ENCODE results near the gene FGF19. TPM values are rescaled to one million over a fixed set of nuclear protein-coding genes. Genes with fewer than 3 reads are reported as not detected.
"Not testable (repeated sequence)": the region's sequence is repeated elsewhere in the genome, so short reads cannot be mapped to it uniquely, and the experiment has no call there.

FGF19 gene
- total RNA-seq, 2 donors from 2014 or later: not detected

DNA sequence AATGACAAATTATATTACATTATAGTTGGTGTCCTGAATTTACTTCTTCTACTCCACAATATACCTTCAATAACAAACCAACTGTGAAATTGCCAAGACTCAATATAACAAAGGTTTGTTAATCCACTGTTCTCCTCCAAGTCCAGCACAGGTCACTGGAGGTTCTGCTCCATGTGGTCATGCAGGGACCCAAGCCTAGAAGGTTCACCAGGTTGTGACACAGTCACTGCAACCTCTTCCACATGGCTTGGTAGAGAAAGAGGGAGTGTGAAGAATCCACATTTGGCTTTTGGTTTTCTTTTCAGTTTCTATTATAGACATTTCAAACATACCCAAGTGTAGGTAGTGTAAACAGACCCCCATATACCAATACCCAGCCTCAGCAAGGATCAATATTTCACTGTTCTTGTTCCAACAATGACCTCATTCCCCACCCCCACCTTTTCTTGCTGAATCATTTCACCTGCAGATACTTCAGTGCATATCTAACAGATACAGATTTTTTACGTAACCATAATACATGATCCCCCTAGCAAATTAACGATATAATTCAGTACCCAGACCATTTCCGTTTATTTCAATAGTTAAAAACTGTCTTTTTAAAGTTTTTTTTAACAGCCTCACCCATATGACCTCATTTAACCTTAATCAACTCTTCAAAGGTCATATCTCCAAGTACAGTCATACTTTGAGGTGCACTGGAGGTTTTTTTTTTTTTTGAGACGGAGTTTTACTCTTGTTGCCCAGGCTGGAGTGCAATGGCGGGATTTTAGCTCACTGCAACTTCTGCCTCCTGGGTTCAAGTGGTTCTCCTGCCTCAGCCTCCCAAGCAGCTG lies 14.1 kb downstream of the FGF19 start:
- 56 to 63% methylated on average over 5 of the region's 5 CpGs for WGBS, 2 donors
- H3K4me3 ChIP-seq: no peak overlapping the region
- intact Hi-C loops (cut with DNase I): loop anchor here (10.0 kb wide), 1 partner anchor 495 kb away; no protein-coding TSS in a partner anchor
- H3K4me1 ChIP-seq: peaks cover 14% of the 10 kb centered on the region
- no peaks in the 10 kb centered on the region for H3K27me3 ChIP-seq
- no peaks in the 10 kb centered on the region for H3K9me3 ChIP-seq
- H3K36me3 ChIP-seq (replicated peaks in 1 of 2; ENCODE audit: insufficient read depth in 1 of 2, low read depth in 2 of 2): no peaks in the 10 kb centered on the region
- DNase-seq (no peak), ATAC-seq (no peak)
- no peak overlapping the region for H3K27ac ChIP-seq
- no peak for TF ChIP-seq POLR2A (IDR thresholded peaks at IDR 0.05)
- TF ChIP-seq, protein P1, sequence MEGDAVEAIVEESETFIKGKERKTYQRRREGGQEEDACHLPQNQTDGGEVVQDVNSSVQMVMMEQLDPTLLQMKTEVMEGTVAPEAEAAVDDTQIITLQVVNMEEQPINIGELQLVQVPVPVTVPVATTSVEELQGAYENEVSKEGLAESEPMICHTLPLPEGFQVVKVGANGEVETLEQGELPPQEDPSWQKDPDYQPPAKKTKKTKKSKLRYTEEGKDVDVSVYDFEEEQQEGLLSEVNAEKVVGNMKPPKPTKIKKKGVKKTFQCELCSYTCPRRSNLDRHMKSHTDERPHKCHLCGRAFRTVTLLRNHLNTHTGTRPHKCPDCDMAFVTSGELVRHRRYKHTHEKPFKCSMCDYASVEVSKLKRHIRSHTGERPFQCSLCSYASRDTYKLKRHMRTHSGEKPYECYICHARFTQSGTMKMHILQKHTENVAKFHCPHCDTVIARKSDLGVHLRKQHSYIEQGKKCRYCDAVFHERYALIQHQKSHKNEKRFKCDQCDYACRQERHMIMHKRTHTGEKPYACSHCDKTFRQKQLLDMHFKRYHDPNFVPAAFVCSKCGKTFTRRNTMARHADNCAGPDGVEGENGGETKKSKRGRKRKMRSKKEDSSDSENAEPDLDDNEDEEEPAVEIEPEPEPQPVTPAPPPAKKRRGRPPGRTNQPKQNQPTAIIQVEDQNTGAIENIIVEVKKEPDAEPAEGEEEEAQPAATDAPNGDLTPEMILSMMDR (IDR thresholded peaks at IDR 0.05): no peak

DNA sequence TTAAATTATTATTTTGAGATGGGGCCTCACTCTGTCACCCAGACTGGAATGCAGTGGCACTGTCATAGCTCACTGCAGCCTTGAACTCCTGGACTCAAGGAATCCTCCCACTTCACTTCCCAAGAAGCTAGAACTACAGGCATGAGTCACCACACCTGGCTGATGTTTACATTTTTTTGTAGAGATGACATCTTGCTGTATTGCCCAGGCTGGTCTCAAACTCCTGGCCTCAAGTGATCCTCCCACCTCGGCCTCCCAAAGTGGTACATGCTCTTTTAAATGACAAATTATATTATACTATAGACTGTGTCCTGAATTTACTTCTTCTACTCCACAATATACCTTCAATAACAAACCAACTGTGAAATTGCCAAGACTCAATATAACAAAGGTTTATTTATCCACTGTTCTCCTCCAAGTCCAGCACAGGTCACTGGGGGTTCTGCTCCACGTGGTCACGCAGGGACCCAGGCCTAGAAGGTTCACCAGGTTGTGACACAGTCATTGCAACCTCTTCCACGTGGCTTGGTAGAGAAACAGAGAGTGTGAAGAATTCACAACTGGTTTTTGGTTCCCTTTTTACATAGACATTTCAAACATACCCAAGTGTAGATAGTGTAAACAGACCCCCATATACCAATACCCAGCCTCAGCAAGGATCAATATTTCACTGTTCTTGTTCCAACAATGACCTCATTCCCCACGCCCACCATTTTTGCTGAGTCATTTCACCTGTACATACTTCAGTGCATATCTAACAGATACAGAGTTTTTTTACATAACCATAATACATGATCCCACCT lies 15.7 kb downstream of the FGF19 start:
- H3K36me3 ChIP-seq (replicated peaks in 1 of 2; ENCODE audit: insufficient read depth in 1 of 2, low read depth in 2 of 2); intact Hi-C loops (cut with DNase I); H3K27ac ChIP-seq; H3K27me3 ChIP-seq; H3K4me3 ChIP-seq; H3K9me3 ChIP-seq: not testable (repeated sequence)
- H3K4me1 ChIP-seq: peaks cover 14% of the 10 kb centered on the region
- DNase-seq: peak; percentile 44 to 61 (median 54)
- WGBS, 2 donors: 48 to 49% methylated on average over 5 of the region's 5 CpGs
- ATAC-seq: peak; percentile 70

DNA sequence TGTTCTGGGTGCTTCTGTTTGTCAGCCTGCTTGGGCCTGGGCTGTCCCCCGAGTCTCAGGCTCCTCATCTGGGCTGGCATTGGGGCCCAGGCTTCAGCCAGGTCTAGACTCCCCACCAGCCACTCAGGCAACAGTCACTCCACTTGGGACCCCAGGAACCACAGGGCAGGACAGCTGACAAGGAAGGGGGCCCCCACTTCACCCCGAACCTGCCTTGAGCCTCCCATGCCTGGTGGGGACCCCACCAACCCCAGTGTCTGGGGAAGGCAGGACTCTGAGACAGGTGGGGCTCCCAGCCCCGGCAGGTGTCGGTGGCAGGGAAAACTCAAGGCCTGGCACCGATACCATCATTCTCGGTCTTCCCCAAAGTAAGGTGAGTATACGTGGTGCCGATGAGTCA lies 17.0 kb downstream of the FGF19 start:
- Histone ChIP-seq H3K9me3 (no peaks in the 10 kb centered on the region), H3K4me1 (peaks cover 14% of the 10 kb centered on the region), H3K4me3 (no peak overlapping the region), H3K27ac (no peak overlapping the region), H3K27me3 (no peaks in the 10 kb centered on the region), H3K36me3 (replicated peaks in 1 of 2; ENCODE audit: insufficient read depth in 1 of 2, low read depth in 2 of 2) (no peaks in the 10 kb centered on the region)
- DNase-seq (no peak), ATAC-seq (no peak)
- intact Hi-C loops (cut with DNase I): no loop called here
- 83 to 94% methylated on average over 6 to 8 of the region's 8 CpGs for WGBS, 2 donors
- no peak for TF ChIP-seq POLR2A (IDR thresholded peaks at IDR 0.05)
- TF ChIP-seq, protein P1 (IDR thresholded peaks at IDR 0.05): no peak

DNA sequence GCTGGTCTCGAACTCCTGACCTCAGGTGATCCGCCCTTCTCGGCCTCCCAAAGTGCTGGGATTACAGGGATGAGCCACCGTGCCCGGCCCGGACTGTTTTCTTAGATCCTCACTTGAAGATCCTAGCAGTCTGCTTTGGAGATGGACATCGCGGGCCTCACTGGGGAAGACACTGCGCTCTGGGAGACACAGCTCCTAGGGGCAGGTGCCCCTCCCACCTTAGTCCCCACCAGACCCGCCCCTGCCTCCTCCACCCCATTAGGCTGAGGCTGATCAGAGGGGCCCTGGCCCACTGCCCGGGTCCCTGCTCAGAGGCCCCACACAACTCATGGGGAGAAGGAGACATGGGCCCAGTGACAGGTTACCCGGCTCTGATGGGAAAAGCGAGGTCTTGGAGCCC lies 17.4 kb downstream of the FGF19 start:
- intact Hi-C loops (cut with DNase I): no loop called here
- TF ChIP-seq, protein P1 (IDR thresholded peaks at IDR 0.05): no peak
- TF ChIP-seq POLR2A (IDR thresholded peaks at IDR 0.05): no peak
- no peak for ATAC-seq

DNA sequence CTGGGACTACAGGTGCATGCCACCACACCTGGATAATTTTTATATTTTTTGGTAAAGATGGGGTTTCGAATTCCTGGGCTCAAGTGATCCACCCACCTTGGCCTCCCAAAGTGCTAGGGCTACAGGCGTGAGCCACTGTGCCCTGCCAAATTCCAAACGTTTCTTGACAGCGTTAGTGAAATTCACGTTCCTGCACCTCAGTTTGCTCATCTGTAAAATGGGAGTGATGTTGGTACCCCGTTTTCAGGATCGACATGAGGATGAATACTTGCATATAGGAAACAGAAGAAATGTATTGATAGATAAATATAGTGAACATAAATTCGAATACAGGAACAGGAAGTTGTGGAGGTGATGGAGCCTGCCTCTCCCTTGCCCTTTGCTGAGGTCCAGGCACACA lies 18.5 kb downstream of the FGF19 start:
- no peak for DNase-seq
- Histone ChIP-seq H3K4me1 (peaks cover 14% of the 10 kb centered on the region), H3K9me3 (no peaks in the 10 kb centered on the region), H3K4me3 (no peak overlapping the region), H3K36me3 (replicated peaks in 1 of 2; ENCODE audit: insufficient read depth in 1 of 2, low read depth in 2 of 2) (no peaks in the 10 kb centered on the region), H3K27me3 (no peaks in the 10 kb centered on the region), H3K27ac (no peak overlapping the region)
- intact Hi-C loops (cut with DNase I): no loop called here
- ATAC-seq: no peak
- WGBS, 2 donors: 34 to 50% methylated on average over 7 to 8 of the region's 8 CpGs
- TF ChIP-seq POLR2A (IDR thresholded peaks at IDR 0.05): no peak
- TF ChIP-seq, protein P1 (IDR thresholded peaks at IDR 0.05): no peak

More for the DNA sequence above, 17.4 kb downstream of the FGF19 start:
- Histone ChIP-seq H3K27ac (no peak overlapping the region), H3K27me3 (no peaks in the 10 kb centered on the region), H3K36me3 (replicated peaks in 1 of 2; ENCODE audit: insufficient read depth in 1 of 2, low read depth in 2 of 2) (no peaks in the 10 kb centered on the region), H3K4me3 (no peak overlapping the region), H3K4me1 (peaks cover 14% of the 10 kb centered on the region), H3K9me3 (no peaks in the 10 kb centered on the region)
- DNase-seq: no peak
- WGBS, 2 donors: 58 to 65% methylated on average over 8 to 13 of the region's 13 CpGs

Measured in body of pancreas (tissue), 4 donors.